DOHH2 (cell line): ENCODE measurements around the gene ZIC2.

Experiments
- CTCF ChIP-seq: fragments of 200-600 bp; sonication (generic); IDR thresholded peaks from one replicate; pipeline ENCODE4 v1.5.1; 2014; ENCODE audit warnings: antibody characterized with exemption, mild to moderate bottlenecking, low read depth, low read length; ENCODE audit not compliant: poor library complexity, severe bottlenecking
- EZH2phosphoT487 ChIP-seq: fragments of 200-600 bp; sonication (generic); IDR thresholded peaks from 2 replicates; pipeline ENCODE4 v1.6.1; 2017; ENCODE audit warnings: borderline replicate concordance, mild to moderate bottlenecking, antibody characterized with exemption, low read length, moderate library complexity, mixed read lengths

- TF ChIP-seq CTCF (no peak), EZH2phosphoT487 (no peak)
These were observed 24.9 kb upstream of the ZIC2 start for GRCh38 chr13:99956473-99957349.
